Activated CD4-positive, alpha-beta T cell treated with anti-CD3 and anti-CD28 coated beads, Interleukin-2, amount 50 U/mL, for 4 hours (primary cell): ENCODE measurements around the gene B4GALT5.
"Not testable (repeated sequence)": the region's sequence is repeated elsewhere in the genome, so short reads cannot be mapped to it uniquely, and the experiment has no call there.

Source experiments
- DNase-seq, 2 experiments: peaks; one replicate each; pipeline ENCODE4 v3.0.0-alpha.2; 2020

The B4GALT5 gene

GRCh38 chr20:49729780-49730179, 16.1 kb upstream of the B4GALT5 start:
- no peak for DNase-seq

GRCh38 chr20:49727894-49728885, 14.5 kb upstream of the B4GALT5 start:
- DNase-seq, result no peak

GRCh38 chr20:49727478-49727877, 13.8 kb upstream of the B4GALT5 start:
- DNase-seq, result no peak

- no peak for DNase-seq
Observed at GRCh38 chr20:49725694-49726093, 12.0 kb upstream of the B4GALT5 start.

- not testable (repeated sequence) for DNase-seq
Observed at GRCh38 chr20:49725224-49725606, 11.5 kb upstream of the B4GALT5 start.

GRCh38 chr20:49724408-49725223, 10.9 kb upstream of the B4GALT5 start:
- DNase-seq, result no peak

GRCh38 chr20:49723758-49724157, 10.1 kb upstream of the B4GALT5 start:
- DNase-seq, result not testable (repeated sequence)

- DNase-seq, result not testable (repeated sequence)
Observed at GRCh38 chr20:49721326-49721725, 7.6 kb upstream of the B4GALT5 start.

GRCh38 chr20:49715466-49715865, 1.8 kb upstream of the B4GALT5 start:
- no peak for DNase-seq

GRCh38 chr20:49712996-49713752, 504 bp downstream of the B4GALT5 start:
- DNase-seq, result peak; percentile 11 to 15

GRCh38 chr20:49712646-49712995, 1.1 kb downstream of the B4GALT5 start:
- no peak for DNase-seq

- DNase-seq, result no peak
Observed at GRCh38 chr20:49712118-49712517, 1.6 kb downstream of the B4GALT5 start.

- no peak for DNase-seq
Observed at GRCh38 chr20:49711667-49711987, 2.1 kb downstream of the B4GALT5 start.

- DNase-seq, result no peak
Observed at GRCh38 chr20:49710971-49711666, 2.6 kb downstream of the B4GALT5 start.

- DNase-seq, result no peak
Observed at GRCh38 chr20:49707118-49707517, 6.6 kb downstream of the B4GALT5 start.

- no peak for DNase-seq
Observed at GRCh38 chr20:49706630-49707091, 7.0 kb downstream of the B4GALT5 start.

- not testable (repeated sequence) for DNase-seq
Observed at GRCh38 chr20:49705893-49706292, 7.8 kb downstream of the B4GALT5 start.

- no peak for DNase-seq
Observed at GRCh38 chr20:49705358-49705757, 8.3 kb downstream of the B4GALT5 start.

GRCh38 chr20:49704932-49705336, 8.7 kb downstream of the B4GALT5 start:
- no peak for DNase-seq

- DNase-seq, result no peak
Observed at GRCh38 chr20:49701916-49702315, 11.8 kb downstream of the B4GALT5 start.

- DNase-seq, result no peak
Observed at GRCh38 chr20:49701241-49701790, 12.4 kb downstream of the B4GALT5 start.
